ENCODE measurements around the gene ID1.

The ID1 gene

DNA sequence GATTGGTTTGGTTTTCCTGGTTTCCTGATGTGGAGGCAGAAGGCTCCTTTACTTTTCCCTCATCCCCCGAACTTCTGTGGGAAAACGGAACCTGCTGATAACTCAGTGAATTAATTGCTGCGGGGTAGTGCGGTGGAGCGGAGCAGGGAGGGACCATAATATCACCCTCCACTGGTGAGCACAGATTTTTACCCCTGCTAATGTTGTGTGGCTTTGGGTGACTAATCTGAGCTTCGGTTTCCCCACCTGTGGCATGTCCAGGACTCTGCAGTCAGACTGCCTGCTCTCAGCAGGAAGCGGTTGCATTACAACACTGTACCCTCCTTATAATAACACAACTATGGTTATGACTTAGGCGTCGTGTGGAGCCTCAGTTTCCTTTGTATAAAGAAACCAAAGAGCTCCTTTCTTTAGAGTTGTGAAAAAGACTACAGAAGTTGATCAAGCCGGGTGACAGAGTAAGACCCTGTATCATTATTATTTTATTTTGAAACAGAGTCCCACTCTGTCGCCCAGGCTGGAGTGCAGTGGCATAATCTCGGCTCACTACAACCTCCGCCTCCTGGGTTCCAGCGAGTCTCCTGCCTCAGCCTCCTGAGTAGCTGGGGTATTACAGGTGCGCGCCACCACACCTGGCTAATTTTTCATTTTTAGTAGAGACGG lies 2.2 kb upstream of the ID1 start:
- Histone ChIP-seq H3K4me2 (ENCODE audit: insufficient read depth, low read length, poor library complexity, severe bottlenecking) (no peak overlapping the region), H4K8ac (ENCODE audit: low read depth, low read length) (no peak overlapping the region), H2AFZ (ENCODE audit: low read length) (no peak overlapping the region), H3K4ac (ENCODE audit: low read length) (no peak overlapping the region), H2BK12ac (ENCODE audit: low read length) (no peak overlapping the region), H2BK5ac (ENCODE audit: low read length) (no peak overlapping the region), H3K23ac (ENCODE audit: low read depth, low read length, poor library complexity) (no peak overlapping the region), H3K9me3 (replicated peaks in 1 of 2; ENCODE audit: control insufficient read depth in 2 of 2, insufficient read depth in 1 of 2, low read depth in 1 of 2, low read length in 2 of 2) (no peaks in the 10 kb centered on the region), H2AK5ac (ENCODE audit: low read depth, low read length) (no peak overlapping the region), H3K27me3 (ENCODE audit: control insufficient read depth in 3 of 3, insufficient read depth in 3 of 3, low read depth in 1 of 3, low read length in 3 of 3) (peaks cover 0 to 27% (median 13%) of the 10 kb centered on the region in 3 experiments), H3K79me1 (ENCODE audit: low read depth, low read length) (no peaks in the 10 kb centered on the region), H3K4me3 (ENCODE audit: low read length in 2 of 2) (no peak overlapping the region), H3K27ac (replicated peaks; ENCODE audit: low read length) (no peak overlapping the region), H3K14ac (ENCODE audit: low read length) (no peak overlapping the region), H3K4me1 (ENCODE audit: control insufficient read depth in 2 of 2, insufficient read depth in 1 of 2, low read depth in 1 of 2, low read length in 2 of 2) (peaks cover 19 to 34% of the 10 kb centered on the region in 2 donors), H3K9ac (ENCODE audit: low read depth, low read length, poor library complexity) (no peak overlapping the region), H2BK120ac (ENCODE audit: low read depth, low read length) (no peak overlapping the region), H3K18ac (ENCODE audit: low read length) (peak overlapping the region; percentile 3), H4K91ac (ENCODE audit: low read depth, low read length, poor library complexity) (no peak overlapping the region), H2BK15ac (ENCODE audit: low read length) (no peak overlapping the region), H3K36me3 (replicated peaks in 1 of 2; ENCODE audit: control insufficient read depth in 2 of 2, insufficient read depth in 2 of 2, low read length in 2 of 2) (peaks cover 0 to 1% of the 10 kb centered on the region in 2 donors)
- DNase-seq (ENCODE audit: low spot score): no peak
- WGBS, 2 donors (ENCODE audit: extremely low coverage in 2 of 2, insufficient read length in 2 of 2, insufficient replicate concordance in 1 of 2): no CpG with 5 or more reads among the region's 17 CpGs

DNA sequence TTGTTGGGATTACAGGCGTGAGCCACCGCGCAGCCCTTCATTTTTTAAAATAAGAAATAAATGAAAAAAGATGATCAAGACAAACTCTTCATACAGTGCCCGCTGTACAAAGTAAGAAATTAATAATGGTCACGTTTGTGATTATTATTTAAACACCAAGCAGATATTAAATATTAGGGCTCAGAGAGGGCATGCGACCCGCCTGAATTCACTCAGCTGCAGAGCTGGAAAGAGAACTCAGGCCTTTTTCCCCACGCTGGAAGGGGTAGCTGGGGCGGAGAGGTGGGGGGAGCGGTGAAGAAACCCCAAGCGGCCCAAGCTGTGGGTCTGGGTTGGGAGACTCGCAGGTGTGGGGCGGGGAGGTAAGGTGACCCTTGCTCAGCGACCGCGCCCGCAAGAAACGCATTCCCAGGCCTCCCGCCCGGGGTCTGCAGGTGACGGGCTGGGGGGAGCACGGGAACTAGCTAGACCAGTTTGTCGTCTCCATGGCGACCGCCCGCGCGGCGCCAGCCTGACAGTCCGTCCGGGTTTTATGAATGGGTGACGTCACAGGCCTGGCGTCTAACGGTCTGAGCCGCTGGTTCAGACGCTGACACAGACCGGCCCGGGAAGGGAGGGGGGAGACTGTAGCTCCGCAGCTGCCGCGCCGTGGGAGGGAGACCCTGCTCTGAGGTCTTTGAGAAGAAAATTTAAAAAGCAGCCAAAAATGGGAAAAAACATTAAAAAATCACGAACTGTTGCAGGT lies 1.1 kb upstream of the ID1 start:
- Histone ChIP-seq H3K27ac (replicated peaks; ENCODE audit: low read length) (peak overlapping the region; percentile 84), H4K91ac (ENCODE audit: low read depth, low read length, poor library complexity) (no peak overlapping the region), H3K18ac (ENCODE audit: low read length) (peak overlapping the region; percentile 78), H3K36me3 (replicated peaks in 1 of 2; ENCODE audit: control insufficient read depth in 2 of 2, insufficient read depth in 2 of 2, low read length in 2 of 2) (peaks cover 0 to 1% of the 10 kb centered on the region in 2 donors), H2BK120ac (ENCODE audit: low read depth, low read length) (no peak overlapping the region), H3K4ac (ENCODE audit: low read length) (no peak overlapping the region), H2BK15ac (ENCODE audit: low read length) (peak overlapping the region; percentile 40), H3K4me2 (ENCODE audit: insufficient read depth, low read length, poor library complexity, severe bottlenecking) (peak overlapping the region; percentile 90), H2AFZ (ENCODE audit: low read length) (peak overlapping the region; percentile 88), H3K27me3 (ENCODE audit: control insufficient read depth in 3 of 3, insufficient read depth in 3 of 3, low read depth in 1 of 3, low read length in 3 of 3) (peaks cover 0 to 36% (median 13%) of the 10 kb centered on the region in 3 experiments), H2AK5ac (ENCODE audit: low read depth, low read length) (peak overlapping the region; percentile 23), H3K23ac (ENCODE audit: low read depth, low read length, poor library complexity) (peak overlapping the region; percentile 94), H4K8ac (ENCODE audit: low read depth, low read length) (no peak overlapping the region), H2BK5ac (ENCODE audit: low read length) (no peak overlapping the region), H2BK12ac (ENCODE audit: low read length) (no peak overlapping the region), H3K4me3 (ENCODE audit: low read length in 2 of 2) (peak overlapping the region; percentile 62 to 98), H3K9me3 (replicated peaks in 1 of 2; ENCODE audit: control insufficient read depth in 2 of 2, insufficient read depth in 1 of 2, low read depth in 1 of 2, low read length in 2 of 2) (no peaks in the 10 kb centered on the region), H3K14ac (ENCODE audit: low read length) (no peak overlapping the region), H3K9ac (ENCODE audit: low read depth, low read length, poor library complexity) (no peak overlapping the region), H3K79me1 (ENCODE audit: low read depth, low read length) (no peaks in the 10 kb centered on the region), H3K4me1 (ENCODE audit: control insufficient read depth in 2 of 2, insufficient read depth in 1 of 2, low read depth in 1 of 2, low read length in 2 of 2) (peaks cover 23 to 40% of the 10 kb centered on the region in 2 donors)
- peak; percentile 98 for DNase-seq (ENCODE audit: low spot score)
- WGBS, 2 donors (ENCODE audit: extremely low coverage in 2 of 2, insufficient read length in 2 of 2, insufficient replicate concordance in 1 of 2): no CpG with 5 or more reads among the region's 43 CpGs

GRCh38 chr20:31604567-31605030 lies 490 bp upstream of the ID1 start:
- DNase-seq (ENCODE audit: low spot score): no peak
- Histone ChIP-seq H3K9ac (ENCODE audit: low read depth, low read length, poor library complexity) (peak overlapping the region; percentile 33), H3K79me1 (ENCODE audit: low read depth, low read length) (no peaks in the 10 kb centered on the region), H2AFZ (ENCODE audit: low read length) (peak overlapping the region; percentile 88), H2BK12ac (ENCODE audit: low read length) (no peak overlapping the region), H2BK5ac (ENCODE audit: low read length) (no peak overlapping the region), H3K4me3 (ENCODE audit: low read length in 2 of 2) (peak overlapping the region; percentile 62 to 98), H3K27me3 (ENCODE audit: control insufficient read depth in 3 of 3, insufficient read depth in 3 of 3, low read depth in 1 of 3, low read length in 3 of 3) (peaks cover 0 to 42% (median 13%) of the 10 kb centered on the region in 3 experiments), H3K4me1 (ENCODE audit: control insufficient read depth in 2 of 2, insufficient read depth in 1 of 2, low read depth in 1 of 2, low read length in 2 of 2) (peaks cover 23 to 40% of the 10 kb centered on the region in 2 donors), H3K18ac (ENCODE audit: low read length) (peak overlapping the region; percentile 15), H2BK15ac (ENCODE audit: low read length) (peak overlapping the region; percentile 40), H3K4me2 (ENCODE audit: insufficient read depth, low read length, poor library complexity, severe bottlenecking) (peak overlapping the region; percentile 90), H3K23ac (ENCODE audit: low read depth, low read length, poor library complexity) (peak overlapping the region; percentile 98), H4K91ac (ENCODE audit: low read depth, low read length, poor library complexity) (no peak overlapping the region), H4K8ac (ENCODE audit: low read depth, low read length) (no peak overlapping the region), H2AK5ac (ENCODE audit: low read depth, low read length) (peak overlapping the region; percentile 23), H3K9me3 (replicated peaks in 1 of 2; ENCODE audit: control insufficient read depth in 2 of 2, insufficient read depth in 1 of 2, low read depth in 1 of 2, low read length in 2 of 2) (no peaks in the 10 kb centered on the region), H3K27ac (replicated peaks; ENCODE audit: low read length) (peak overlapping the region; percentile 84), H3K14ac (ENCODE audit: low read length) (no peak overlapping the region), H3K36me3 (replicated peaks in 1 of 2; ENCODE audit: control insufficient read depth in 2 of 2, insufficient read depth in 2 of 2, low read length in 2 of 2) (peaks cover 0 to 1% of the 10 kb centered on the region in 2 donors), H2BK120ac (ENCODE audit: low read depth, low read length) (no peak overlapping the region), H3K4ac (ENCODE audit: low read length) (no peak overlapping the region)
- no CpG with 5 or more reads among the region's 14 CpGs for WGBS, 2 donors (ENCODE audit: extremely low coverage in 2 of 2, insufficient read length in 2 of 2, insufficient replicate concordance in 1 of 2)

Data from neuronal stem cell (in vitro differentiated cells).